GM19438 (cell line): ENCODE data around the gene IGFALS.

Experiments
- ATAC-seq: cut with Tn5 transposase; IDR thresholded peaks from one replicate; pipeline ENCODE4 v1.9.1; 2021; ENCODE audit warnings: low read depth; ENCODE audit not compliant: unreplicated experiment

The IGFALS gene

GRCh38 chr16:1793578-1794220, at the start of gene IGFALS:
Gene IGFALS, minus strand, starts transcription at chr16:1793705. Its CDS starts 53 bp downstream, at chr16:1793652.
- no peak for ATAC-seq

- no peak for ATAC-seq
Measured at GRCh38 chr16:1839554-1839953, 46.0 kb upstream of the IGFALS start.

- ATAC-seq, result no peak
Measured at GRCh38 chr16:1834096-1834495, 40.6 kb upstream of the IGFALS start.

- ATAC-seq, result no peak
Measured at GRCh38 chr16:1832838-1833454, 39.4 kb upstream of the IGFALS start.

- ATAC-seq, result no peak
Measured at GRCh38 chr16:1831186-1832075, 37.9 kb upstream of the IGFALS start.

GRCh38 chr16:1830213-1830612, 36.7 kb upstream of the IGFALS start:
- ATAC-seq, result no peak

GRCh38 chr16:1828645-1829410, 35.3 kb upstream of the IGFALS start:
- ATAC-seq, result no peak

- peak; percentile 73 for ATAC-seq
Measured at GRCh38 chr16:1826691-1827573, 33.4 kb upstream of the IGFALS start, which contains the start of the genes FAHD1 and HAGH. Gene FAHD1, plus strand, starts transcription at chr16:1827206. Its CDS starts 33 bp downstream, at chr16:1827239. Gene HAGH, minus strand, starts transcription at chr16:1826825. Its CDS starts 38 bp downstream, at chr16:1826787.

- ATAC-seq, result peak; percentile 41
Measured at GRCh38 chr16:1825864-1826690, 32.6 kb upstream of the IGFALS start.

GRCh38 chr16:1825381-1825863, 31.9 kb upstream of the IGFALS start:
- ATAC-seq, result no peak

- no peak for ATAC-seq
Measured at GRCh38 chr16:1823821-1824220, 30.3 kb upstream of the IGFALS start.

- no peak for ATAC-seq
Measured at GRCh38 chr16:1822801-1823200, 29.3 kb upstream of the IGFALS start.

GRCh38 chr16:1821861-1822611, 28.5 kb upstream of the IGFALS start:
- ATAC-seq, result no peak

- ATAC-seq, result no peak
Measured at GRCh38 chr16:1820946-1821290, 27.4 kb upstream of the IGFALS start.

- no peak for ATAC-seq
Measured at GRCh38 chr16:1820096-1820945, 26.8 kb upstream of the IGFALS start.

GRCh38 chr16:1819611-1820010, 26.1 kb upstream of the IGFALS start:
- ATAC-seq, result no peak
